ENCODE results near the gene NRL.

NRL gene

GRCh38 chr14:24114532-24115421 is at the start of gene NRL, which contains the start of gene DCAF11:
NRL (minus strand) TSS chr14:24114949; CDS start chr14:24082848, 32,101 bp downstream.
DCAF11 (plus strand) TSS chr14:24114777; CDS start chr14:24115595, 818 bp downstream.
- peak; percentile 99 for DNase-seq

- DNase-seq = no peak
Measured at GRCh38 chr14:24162093-24162492, 47.3 kb upstream of the NRL start.

GRCh38 chr14:24160850-24161804 is 46.4 kb upstream of the NRL start, which contains the start of gene IRF9:
IRF9 (plus strand) TSS chr14:24161265; CDS start chr14:24162145, 880 bp downstream.
- DNase-seq = peak; percentile 94

GRCh38 chr14:24160499-24160849 is 45.7 kb upstream of the NRL start:
- no peak for DNase-seq

GRCh38 chr14:24159777-24160498 is 45.2 kb upstream of the NRL start:
- DNase-seq = no peak

GRCh38 chr14:24157331-24157730 is 42.6 kb upstream of the NRL start:
- DNase-seq = no peak

GRCh38 chr14:24156840-24157239 is 42.1 kb upstream of the NRL start:
- DNase-seq = no peak

- DNase-seq = no peak
Measured at GRCh38 chr14:24155100-24155499, 40.4 kb upstream of the NRL start.

- DNase-seq = no peak
Measured at GRCh38 chr14:24151404-24152080, 36.8 kb upstream of the NRL start.

GRCh38 chr14:24150993-24151392 is 36.2 kb upstream of the NRL start:
- DNase-seq = no peak

GRCh38 chr14:24150567-24150966 is 35.8 kb upstream of the NRL start:
- no peak for DNase-seq

GRCh38 chr14:24150061-24150460 is 35.3 kb upstream of the NRL start:
- no peak for DNase-seq

- DNase-seq = no peak
Measured at GRCh38 chr14:24149302-24149969, 34.7 kb upstream of the NRL start.

GRCh38 chr14:24147761-24148428 is 33.1 kb upstream of the NRL start:
- peak; percentile 41 for DNase-seq

GRCh38 chr14:24146978-24147760 is 32.4 kb upstream of the NRL start, which contains the start of gene RNF31:
RNF31 (plus strand) TSS chr14:24147498; CDS start chr14:24147699, 201 bp downstream.
- peak; percentile 99 for DNase-seq

GRCh38 chr14:24146453-24146977 is 31.8 kb upstream of the NRL start, which contains the start of gene PSME2:
PSME2 (minus strand) TSS chr14:24146610; CDS start chr14:24146581, 29 bp downstream.
- DNase-seq = peak; percentile 99

- peak; percentile 46 for DNase-seq
Measured at GRCh38 chr14:24145690-24146452, 31.1 kb upstream of the NRL start.

GRCh38 chr14:24145219-24145618 is 30.5 kb upstream of the NRL start:
- no peak for DNase-seq

GRCh38 chr14:24144451-24144850 is 29.7 kb upstream of the NRL start:
- DNase-seq = no peak

Measured in NCI-H146 (cell line).